NCI-H2081 (cell line): ENCODE results near the gene HECTD1.
"Not testable (repeated sequence)": the region's sequence is repeated elsewhere in the genome, so short reads cannot be mapped to it uniquely, and the experiment has no call there.

Experiments used
- DNase-seq, 2 experiments: peaks; one replicate each; lab custom pipeline; 2025; lab: John Stamatoyannopoulos, UW

HECTD1 gene

GRCh38 chr14:31207755-31208545 lies at the start of gene HECTD1:
HECTD1 (minus strand) TSS chr14:31207793; CDS start chr14:31205936, 1,857 bp downstream.
- peak; percentile 91 to 94 for DNase-seq

DNA sequence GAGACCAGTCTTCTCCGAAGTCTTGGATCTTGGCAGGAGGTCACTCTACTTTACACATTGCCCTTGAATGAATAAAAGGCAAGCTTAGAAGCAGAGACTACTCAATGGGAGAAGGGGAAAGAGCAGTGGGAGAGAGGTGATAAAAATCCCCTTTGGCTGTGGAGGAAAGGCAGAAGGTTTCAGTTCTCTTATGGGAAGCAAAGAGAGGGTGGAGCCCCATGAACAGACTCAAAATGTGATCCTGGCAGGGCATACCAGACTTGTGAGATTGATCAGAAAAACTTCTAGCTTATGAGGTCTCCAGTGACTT lies 49.6 kb upstream of the HECTD1 start:
- no peak for DNase-seq

DNA sequence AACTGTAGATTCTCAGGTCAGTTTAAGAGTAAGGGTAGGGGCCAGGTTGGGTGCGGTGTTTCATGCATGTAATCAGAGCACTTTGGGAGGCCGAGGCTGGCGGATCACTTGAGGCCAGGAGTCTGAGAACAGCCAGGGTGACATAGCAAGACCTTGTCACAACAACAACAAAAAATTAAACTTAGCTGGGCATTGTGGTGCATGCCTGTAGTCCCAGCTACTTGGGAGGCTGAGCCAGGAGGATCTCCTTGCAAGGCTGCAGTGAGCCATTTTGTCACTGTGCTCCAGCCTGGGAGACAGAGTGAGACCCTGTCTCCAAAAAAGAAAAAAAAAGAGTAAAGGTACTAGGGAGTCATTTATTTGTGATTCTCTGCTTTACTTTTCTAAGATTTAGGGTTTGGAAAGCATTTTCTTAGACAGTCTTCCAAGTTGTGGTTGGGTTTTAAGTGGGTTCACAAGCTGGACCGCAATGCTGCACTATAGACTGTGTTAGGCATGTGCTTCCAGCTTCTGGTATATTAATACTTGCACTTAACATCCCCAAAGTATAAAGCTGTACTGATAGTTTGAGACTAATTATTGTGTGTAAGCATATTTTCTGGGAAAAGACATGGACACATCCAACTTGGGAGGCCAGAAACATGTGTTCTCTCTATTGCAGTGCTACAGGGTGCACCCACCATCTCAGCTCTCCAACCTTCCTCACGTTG lies 49.1 kb upstream of the HECTD1 start:
- DNase-seq, result no peak

DNA sequence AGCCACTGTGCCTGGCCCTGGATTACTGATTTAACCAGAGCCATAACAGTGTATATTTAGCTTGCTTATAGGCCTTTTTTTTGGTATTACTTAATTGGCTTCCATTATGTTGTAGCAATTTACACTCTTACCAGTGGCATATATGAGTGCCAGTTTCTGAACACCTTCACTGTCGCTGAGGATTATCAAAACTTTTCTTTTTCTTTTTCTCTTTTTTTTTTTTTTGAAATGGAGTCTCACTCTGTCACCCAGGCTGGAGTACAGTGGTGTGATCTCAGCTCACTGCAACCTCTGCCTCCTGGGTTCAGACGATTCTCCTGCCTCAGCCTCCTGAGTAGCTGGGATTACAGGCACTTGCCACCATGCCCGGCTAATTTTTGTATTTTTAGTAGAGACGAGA lies 48.3 kb upstream of the HECTD1 start:
- DNase-seq, result not testable (repeated sequence)

- DNase-seq, result no peak
Measured at GRCh38 chr14:31255286-31255685, 47.7 kb upstream of the HECTD1 start.

- no peak for DNase-seq
Measured at GRCh38 chr14:31253746-31254471, 46.3 kb upstream of the HECTD1 start.

DNA sequence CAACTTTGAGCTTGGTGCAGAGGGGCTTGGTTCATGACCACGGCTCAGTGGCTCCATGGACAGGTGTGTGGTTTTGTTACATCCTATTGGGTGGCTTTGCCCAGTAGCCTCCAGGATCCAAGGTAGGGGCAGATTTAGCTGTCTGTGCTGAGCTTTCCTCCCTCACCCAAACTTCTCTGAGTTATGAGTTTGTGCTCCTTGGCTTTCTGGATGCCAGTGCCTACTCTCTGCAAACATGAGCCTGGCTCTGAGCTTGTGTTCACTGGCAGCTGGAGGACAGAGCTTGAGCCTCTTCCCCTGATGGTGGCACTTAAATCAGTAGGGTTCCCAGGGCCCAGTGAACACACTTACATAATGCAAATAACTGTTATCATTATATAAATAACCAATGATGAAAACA lies 45.3 kb upstream of the HECTD1 start:
- no peak for DNase-seq

DNA sequence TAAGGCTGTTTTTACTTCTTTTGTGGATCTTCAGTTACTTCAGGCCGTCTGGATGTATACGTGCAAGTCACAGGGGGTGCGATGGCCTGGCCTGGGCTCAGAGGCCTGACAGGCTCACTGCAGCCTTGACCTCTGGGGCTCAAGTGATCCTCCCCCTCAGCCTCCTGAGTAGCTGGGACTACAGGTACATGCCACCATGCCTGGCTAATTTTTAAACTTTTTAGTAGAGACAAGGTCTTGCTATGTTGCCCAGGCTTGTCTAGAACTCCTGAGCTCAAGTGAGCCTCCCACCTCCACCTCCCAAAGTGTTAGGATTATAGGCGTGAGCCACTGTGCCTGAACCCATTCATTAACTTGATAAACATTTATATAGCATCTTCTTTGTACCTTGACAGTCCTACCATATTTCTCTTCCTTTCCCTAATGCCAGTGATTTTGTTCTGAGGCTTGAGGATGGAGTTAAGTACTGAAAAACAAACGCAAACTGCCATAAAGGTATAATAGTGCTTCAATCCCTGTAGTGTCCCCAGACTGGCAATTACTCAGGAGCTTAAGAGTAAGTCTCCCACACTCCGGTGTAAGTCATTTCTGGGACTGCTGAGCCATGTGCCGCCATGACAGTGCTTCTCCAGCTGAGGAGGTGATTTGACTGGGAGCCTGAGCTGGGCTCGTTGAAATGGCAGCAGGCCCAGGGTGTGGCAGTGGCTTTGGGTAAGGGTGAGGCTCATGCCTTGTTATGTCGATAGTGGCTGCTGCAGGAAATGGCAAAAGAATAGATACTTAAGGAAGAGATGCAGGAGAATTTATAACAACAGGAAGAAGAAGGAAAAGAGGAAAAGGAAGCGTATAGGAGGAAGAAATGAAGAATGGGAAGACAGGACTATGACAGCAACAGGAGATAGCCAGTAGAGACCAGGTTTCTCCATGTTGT lies 43.7 kb upstream of the HECTD1 start:
- no peak for DNase-seq

DNA sequence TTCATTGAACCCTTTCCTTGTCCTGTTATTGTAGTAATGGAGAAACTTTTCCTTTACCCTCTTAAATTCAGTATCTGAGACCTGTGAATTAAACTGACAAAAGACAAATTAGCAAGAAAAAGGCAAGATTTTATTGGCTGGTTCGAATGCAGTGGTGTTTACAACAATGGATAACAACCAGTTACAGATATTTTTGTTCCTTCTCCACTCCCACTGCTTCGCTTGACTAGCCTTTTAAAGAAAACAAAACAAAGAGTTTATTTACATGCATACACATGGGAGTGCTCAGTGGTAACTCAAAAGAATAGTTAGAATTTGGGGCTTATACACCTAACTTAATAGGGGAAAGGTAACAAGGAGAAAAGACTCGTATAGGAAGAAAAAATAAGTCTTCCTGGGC lies 37.0 kb upstream of the HECTD1 start:
- DNase-seq, result no peak

DNA sequence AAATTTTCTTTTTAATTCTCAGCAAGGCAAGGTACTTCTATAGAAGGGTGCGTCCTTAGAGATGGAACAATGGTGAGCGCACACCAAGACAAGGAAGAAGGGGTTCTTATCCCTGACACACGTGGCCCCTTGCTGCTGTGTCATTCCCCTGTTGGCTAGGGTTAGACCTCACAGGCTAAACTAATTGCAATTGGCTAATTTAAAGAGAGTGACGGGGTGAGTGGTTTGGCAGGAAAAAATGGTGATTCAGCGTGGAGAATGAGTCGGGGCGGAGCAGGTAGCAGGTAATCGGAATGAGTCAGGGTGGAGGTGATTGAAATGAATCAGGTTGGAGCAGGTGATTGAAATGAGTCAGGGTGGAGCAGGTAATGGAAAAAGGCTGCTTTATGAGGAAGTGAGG lies 36.3 kb upstream of the HECTD1 start:
- DNase-seq, result no peak

GRCh38 chr14:31242161-31242940 lies 34.8 kb upstream of the HECTD1 start:
- DNase-seq, result not testable (repeated sequence)

- no peak for DNase-seq
Measured at GRCh38 chr14:31241450-31242114, 34.0 kb upstream of the HECTD1 start.

- no peak for DNase-seq
Measured at GRCh38 chr14:31239741-31240140, 32.1 kb upstream of the HECTD1 start.

GRCh38 chr14:31235462-31235861 lies 27.9 kb upstream of the HECTD1 start:
- no peak for DNase-seq

DNA sequence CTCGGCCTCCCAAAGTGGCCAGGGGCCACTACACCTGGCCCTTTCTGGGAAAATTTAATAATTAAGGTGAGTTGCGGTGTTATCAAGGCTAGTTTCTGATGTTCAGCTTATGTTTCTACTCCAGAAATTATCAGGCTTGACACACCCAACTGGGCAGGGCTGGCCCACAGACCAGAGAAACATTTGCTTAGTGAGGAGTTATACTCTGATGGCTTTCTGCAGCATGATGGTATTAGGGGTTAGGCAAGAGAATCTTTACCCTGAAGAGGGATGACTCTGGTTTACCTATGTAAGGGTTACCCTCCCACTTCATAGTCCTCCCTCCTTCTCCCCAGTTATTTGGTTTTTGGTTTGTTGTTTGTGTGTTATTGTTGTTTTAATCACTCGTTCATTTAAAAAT lies 24.5 kb upstream of the HECTD1 start:
- DNase-seq, result no peak

GRCh38 chr14:31231272-31231671 lies 23.7 kb upstream of the HECTD1 start:
- not testable (repeated sequence) for DNase-seq

- DNase-seq, result no peak
Measured at GRCh38 chr14:31230573-31230958, 23.0 kb upstream of the HECTD1 start.

- peak in 1 of 2 experiments; percentile 75 for DNase-seq
Measured at GRCh38 chr14:31229638-31230572, 22.3 kb upstream of the HECTD1 start.

GRCh38 chr14:31229009-31229408 lies 21.4 kb upstream of the HECTD1 start:
- no peak for DNase-seq
